NB4 (cell line): ENCODE results near the gene PAK5.

ENCODE experiments used
- POLR2A ChIP-seq: IDR thresholded peaks from 2 replicates; pipeline ENCODE4 v1.6.1; 2011; ENCODE audit warnings: mild to moderate bottlenecking; ENCODE audit not compliant: insufficient read length; ENCODE audit errors: extremely low read depth
- TF ChIP-seq, protein P1 (sequence below): IDR thresholded peaks from one replicate; pipeline ENCODE4 v1.5.1; 2012; ENCODE audit warnings: low read depth, low read length

DNA sequence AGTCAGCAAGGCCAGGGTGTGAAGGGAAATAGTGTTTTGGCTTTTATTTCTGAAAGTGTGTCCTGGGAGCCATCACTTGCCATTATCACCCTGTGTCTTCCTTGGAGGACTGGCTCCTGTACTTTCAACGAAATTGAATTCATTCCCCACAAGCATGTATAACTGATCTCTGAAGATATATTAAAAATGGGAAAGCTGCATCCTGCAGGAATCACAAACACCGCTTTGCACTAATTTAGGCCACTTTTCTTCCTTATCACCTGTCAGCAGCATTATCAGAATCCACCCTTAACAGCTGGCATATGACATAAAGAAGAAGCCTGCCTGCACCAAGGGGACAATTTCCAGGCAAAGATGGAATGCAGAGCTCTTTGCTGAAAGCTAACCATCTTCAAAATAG is 268.3 kb downstream of the PAK5 start:
- TF ChIP-seq, protein P1, sequence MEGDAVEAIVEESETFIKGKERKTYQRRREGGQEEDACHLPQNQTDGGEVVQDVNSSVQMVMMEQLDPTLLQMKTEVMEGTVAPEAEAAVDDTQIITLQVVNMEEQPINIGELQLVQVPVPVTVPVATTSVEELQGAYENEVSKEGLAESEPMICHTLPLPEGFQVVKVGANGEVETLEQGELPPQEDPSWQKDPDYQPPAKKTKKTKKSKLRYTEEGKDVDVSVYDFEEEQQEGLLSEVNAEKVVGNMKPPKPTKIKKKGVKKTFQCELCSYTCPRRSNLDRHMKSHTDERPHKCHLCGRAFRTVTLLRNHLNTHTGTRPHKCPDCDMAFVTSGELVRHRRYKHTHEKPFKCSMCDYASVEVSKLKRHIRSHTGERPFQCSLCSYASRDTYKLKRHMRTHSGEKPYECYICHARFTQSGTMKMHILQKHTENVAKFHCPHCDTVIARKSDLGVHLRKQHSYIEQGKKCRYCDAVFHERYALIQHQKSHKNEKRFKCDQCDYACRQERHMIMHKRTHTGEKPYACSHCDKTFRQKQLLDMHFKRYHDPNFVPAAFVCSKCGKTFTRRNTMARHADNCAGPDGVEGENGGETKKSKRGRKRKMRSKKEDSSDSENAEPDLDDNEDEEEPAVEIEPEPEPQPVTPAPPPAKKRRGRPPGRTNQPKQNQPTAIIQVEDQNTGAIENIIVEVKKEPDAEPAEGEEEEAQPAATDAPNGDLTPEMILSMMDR = no peak
- TF ChIP-seq POLR2A = no peak
